ENCODE measurements around the gene TOR4A. TPM values are rescaled to one million over a fixed set of nuclear protein-coding genes. Genes with fewer than 3 reads are reported as not detected.

The TOR4A gene
- total and polyA plus RNA-seq, 12 donors = 4.7 to 21.5 (median 16.5) TPM

- TF ChIP-seq CTCF (IDR thresholded peaks at IDR 0.05) = no peak
- peaks cover 0 to 10% (median 0%) of the 10 kb centered on the region in 9 donors for H3K36me3 ChIP-seq
- peaks cover 8 to 78% (median 59%) of the 10 kb centered on the region in 9 donors for H3K4me1 ChIP-seq
- intact Hi-C loops (cut with DNase I) = loop anchor here in 5 of 10 donors (5.0 to 10.0 kb wide), 3 partner anchors 88 to 226 kb away; partner anchors contain the start of gene ENTPD8 (in 1 of the 5)
- H3K27me3 ChIP-seq = peaks cover 0 to 88% (median 16%) of the 10 kb centered on the region in 7 donors
- H3K4me3 ChIP-seq = peak overlapping the region in 9 of 10 donors; percentile 55 to 87 (median 72)
- DNase-seq = peak in 1 of 2 donors; percentile 16
- H3K27ac ChIP-seq = peak overlapping the region; percentile 42 to 94 (median 90)
- no peak for ATAC-seq
- WGBS, 2 donors = 39 to 48% methylated on average over 10 of the region's 10 CpGs
- peaks cover 0 to 4% (median 0%) of the 10 kb centered on the region in 11 donors for H3K9me3 ChIP-seq
These were observed 21.7 kb downstream of the TOR4A start for GRCh38 chr9:137299203-137299565.

DNA sequence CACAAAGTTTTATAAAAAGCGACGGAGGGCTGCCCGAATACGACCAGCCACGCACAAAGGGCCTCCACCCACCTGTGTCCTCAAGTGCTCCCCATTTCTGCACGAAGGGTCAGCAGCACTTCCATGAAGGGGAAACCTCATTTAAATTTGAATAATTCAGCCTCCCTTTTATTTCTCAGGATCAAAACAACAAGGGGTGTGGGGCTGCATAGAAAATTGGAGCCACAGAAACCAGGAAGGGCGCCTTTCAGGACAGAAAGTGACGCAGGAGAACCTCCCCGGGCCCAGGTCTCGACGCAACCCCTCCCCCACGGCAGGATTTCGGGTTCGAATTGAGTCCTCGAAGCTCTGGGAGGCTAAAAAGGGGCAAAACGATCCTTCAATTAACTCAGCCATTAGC lies 22.4 kb downstream of the TOR4A start:
- no peaks in the 10 kb centered on the region for H3K9me3 ChIP-seq
- DNase-seq (peak; percentile 24 to 64), ATAC-seq (peak in 2 of 8 donors; percentile 5 to 9)
- H3K27me3 ChIP-seq = peaks cover 0 to 88% (median 11%) of the 10 kb centered on the region in 7 donors
- peaks cover 8 to 79% (median 62%) of the 10 kb centered on the region in 9 donors for H3K4me1 ChIP-seq
- WGBS, 2 donors = 26 to 35% methylated on average over 16 of the region's 16 CpGs
- H3K27ac ChIP-seq = peak overlapping the region; percentile 5 to 94 (median 90)
- TF ChIP-seq CTCF (IDR thresholded peaks at IDR 0.05) = no peak
- H3K4me3 ChIP-seq = peak overlapping the region; percentile 46 to 87 (median 68)
- H3K36me3 ChIP-seq = peaks cover 0 to 10% (median 0%) of the 10 kb centered on the region in 9 donors
- intact Hi-C loops (cut with DNase I) = loop anchor here in 7 of 10 donors (5.0 to 10.0 kb wide), 4 partner anchors 87 to 225 kb away; partner anchors contain the start of gene ENTPD8 (in 1 of the 7)

DNA sequence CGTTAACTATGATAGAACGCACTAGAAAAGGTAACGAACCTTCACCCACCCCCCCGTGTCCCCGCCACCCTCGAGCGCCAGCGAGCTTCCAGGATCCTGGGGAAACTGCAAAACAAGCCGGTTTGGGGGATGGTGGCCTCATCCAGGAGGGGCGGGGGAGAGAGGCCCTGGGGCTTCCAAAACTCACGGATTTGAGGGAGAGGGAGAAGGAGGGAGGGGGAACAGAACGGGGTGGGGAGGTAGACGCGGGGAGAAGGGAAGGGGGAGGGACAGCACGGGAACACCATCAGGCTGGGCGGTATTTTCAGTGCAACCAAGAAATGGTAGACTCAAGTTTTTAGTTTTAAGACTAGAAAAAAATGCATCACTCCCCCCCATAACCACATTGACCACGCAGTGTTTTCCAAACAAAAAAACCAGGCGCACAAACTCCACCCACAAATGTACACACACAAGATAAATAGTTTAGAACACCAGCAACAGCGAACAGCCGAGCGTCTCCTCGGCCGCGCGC lies 23.1 kb downstream of the TOR4A start:
- H3K9me3 ChIP-seq = no peaks in the 10 kb centered on the region
- H3K27me3 ChIP-seq = peaks cover 0 to 91% (median 8%) of the 10 kb centered on the region in 7 donors
- peaks cover 0 to 10% (median 0%) of the 10 kb centered on the region in 9 donors for H3K36me3 ChIP-seq
- 4 to 5% methylated on average over 25 of the region's 25 CpGs for WGBS, 2 donors
- H3K27ac ChIP-seq = peak overlapping the region; percentile 70 to 94 (median 90)
- no peak for TF ChIP-seq CTCF (IDR thresholded peaks at IDR 0.05)
- intact Hi-C loops (cut with DNase I) = loop anchor here in 3 of 10 donors (5.0 kb wide), 1 partner anchor 107 kb away; no protein-coding TSS in a partner anchor
- H3K4me1 ChIP-seq = peaks cover 10 to 83% (median 66%) of the 10 kb centered on the region in 9 donors
- no peak for ATAC-seq
- H3K4me3 ChIP-seq = peak overlapping the region; percentile 46 to 87 (median 68)
- peak; percentile 23 to 35 for DNase-seq

GRCh38 chr9:137301081-137301947 lies 23.8 kb downstream of the TOR4A start:
- no peaks in the 10 kb centered on the region for H3K9me3 ChIP-seq
- ATAC-seq = peak in 1 of 8 donors; percentile 14
- peaks cover 15 to 85% (median 72%) of the 10 kb centered on the region in 9 donors for H3K4me1 ChIP-seq
- H3K27ac ChIP-seq = peak overlapping the region; percentile 70 to 94 (median 90)
- peak in 4 of 9 donors; percentile 23 to 50 (median 34) for TF ChIP-seq CTCF (IDR thresholded peaks at IDR 0.05)
- H3K36me3 ChIP-seq = peaks cover 0 to 10% (median 0%) of the 10 kb centered on the region in 9 donors
- DNase-seq = peak in 1 of 2 donors; percentile 53
- 1% methylated on average over 100 to 115 of the region's 115 CpGs for WGBS, 2 donors
- H3K27me3 ChIP-seq = peaks cover 0 to 92% (median 6%) of the 10 kb centered on the region in 7 donors
- intact Hi-C loops (cut with DNase I) = loop anchor here in 3 of 10 donors (5.0 kb wide), 1 partner anchor 106 kb away; no protein-coding TSS in a partner anchor
- H3K4me3 ChIP-seq = peak overlapping the region; percentile 53 to 87 (median 68)

Data from heart right ventricle (tissue), 16 donors.